Liver (tissue), 9 donors: ENCODE results near the gene ARSB. TPM values are rescaled to one million over a fixed set of nuclear protein-coding genes. Genes with fewer than 3 reads are reported as not detected.

ENCODE experiments used
- DNase-seq: peaks from one replicate; pipeline ENCODE4 v3.0.0-alpha.2; 2017; ENCODE audit warnings: low spot score
- H3K27ac ChIP-seq, 2 donors: one replicate each; pipeline ENCODE4 v1.7.0; 2013; ENCODE audit warnings: inconsistent platforms in 2 of 2, low read length in 2 of 2, control low read depth in 1 of 2, low read depth in 1 of 2, mild to moderate bottlenecking in 1 of 2
- H3K27me3 ChIP-seq, 4 donors: one replicate each; pipeline versions ENCODE4 v1.6.1 to v1.7.0; 2013; ENCODE audit warnings: low read length in 3 of 4, inconsistent platforms in 1 of 4, mild to moderate bottlenecking in 1 of 4, moderate library complexity in 1 of 4; ENCODE audit not compliant: control insufficient read depth in 4 of 4, insufficient read depth in 4 of 4
- H3K36me3 ChIP-seq, 4 donors: one replicate each; pipeline versions ENCODE4 v1.6.1 to v1.7.0; 2013; ENCODE audit warnings: low read length in 3 of 4, mild to moderate bottlenecking in 3 of 4, low read depth in 1 of 4, moderate library complexity in 1 of 4; ENCODE audit not compliant: control insufficient read depth in 4 of 4, insufficient read depth in 3 of 4
- H3K4me1 ChIP-seq, 4 donors: one replicate each; pipeline versions ENCODE4 v1.6.1 to v1.7.0; 2013; ENCODE audit warnings: low read length in 3 of 4, mild to moderate bottlenecking in 3 of 4, moderate library complexity in 1 of 4; ENCODE audit not compliant: control insufficient read depth in 4 of 4, insufficient read depth in 4 of 4
- H3K4me3 ChIP-seq, 3 donors: one replicate each; pipeline versions ENCODE4 v1.6.1 to v1.7.0; 2013; ENCODE audit warnings: low read length in 3 of 3, control low read depth in 1 of 3, low read depth in 1 of 3, mild to moderate bottlenecking in 1 of 3
- H3K9ac ChIP-seq, 2 donors: one replicate each; pipeline ENCODE4 v1.7.0; 2013; ENCODE audit warnings: low read length in 2 of 2, mild to moderate bottlenecking in 2 of 2, moderate library complexity in 2 of 2, control low read depth in 1 of 2, low read depth in 1 of 2
- H3K9me3 ChIP-seq, 4 donors: one replicate each; pipeline versions ENCODE4 v1.6.1 to v1.7.0; 2013; ENCODE audit warnings: low read length in 3 of 4; ENCODE audit not compliant: control insufficient read depth in 4 of 4
- ATF3 ChIP-seq: IDR thresholded peaks from 2 replicates; pipeline ENCODE4 v1.6.1; 2016; ENCODE audit warnings: antibody characterized with exemption
- CTCF ChIP-seq: fragments of 150-350 bp; IDR thresholded peaks from 2 replicates; pipeline ENCODE4 v1.5.1; 2017; ENCODE audit warnings: improper control_type of control experiment, low read depth, low read length; ENCODE audit not compliant: missing input control
- EGR1 ChIP-seq, 2 donors: IDR thresholded peaks; 2 replicates each; pipeline ENCODE4 v1.6.1; 2016 to 2018; ENCODE audit warnings: antibody characterized with exemption in 2 of 2, low read depth in 2 of 2
- FOXA1 ChIP-seq: IDR thresholded peaks from 2 replicates; pipeline ENCODE4 v1.6.1; 2016; ENCODE audit warnings: antibody characterized with exemption
- FOXA2 ChIP-seq: IDR thresholded peaks from 2 replicates; pipeline ENCODE4 v1.6.1; 2016; ENCODE audit warnings: antibody characterized with exemption
- GABPA ChIP-seq, 2 donors: IDR thresholded peaks in 1 of 2; conservative IDR thresholded peaks in 1 of 2; 2 replicates each; pipeline ENCODE4 v1.6.1; 2016; ENCODE audit warnings: antibody characterized with exemption in 2 of 2, mild to moderate bottlenecking in 1 of 2, moderate library complexity in 1 of 2
- HNF4A ChIP-seq, 2 donors: conservative IDR thresholded peaks; 2 replicates each; pipeline ENCODE4 v1.6.1; 2016; ENCODE audit warnings: antibody characterized with exemption in 2 of 2, mild to moderate bottlenecking in 2 of 2
- HNF4G ChIP-seq: IDR thresholded peaks from 2 replicates; pipeline ENCODE4 v1.6.1; 2016; ENCODE audit warnings: antibody characterized with exemption
- JUND ChIP-seq, 2 donors: IDR thresholded peaks; 2 replicates each; pipeline ENCODE4 v1.6.1; 2016; ENCODE audit warnings: antibody characterized with exemption in 2 of 2
- MAX ChIP-seq: IDR thresholded peaks from 2 replicates; pipeline ENCODE4 v1.6.1; 2016; ENCODE audit warnings: antibody characterized with exemption
- RAD21 ChIP-seq, 2 donors: IDR thresholded peaks; 2 replicates each; pipeline ENCODE4 v1.6.1; 2016; ENCODE audit warnings: antibody characterized with exemption in 2 of 2, mild to moderate bottlenecking in 2 of 2
- RXRA ChIP-seq, 2 donors: IDR thresholded peaks; 2 replicates each; pipeline ENCODE4 v1.6.1; 2017 to 2018; ENCODE audit warnings: antibody characterized with exemption in 2 of 2, mild to moderate bottlenecking in 1 of 2
- SP1 ChIP-seq: IDR thresholded peaks from 2 replicates; pipeline ENCODE4 v1.6.1; 2018; ENCODE audit warnings: antibody characterized with exemption, mild to moderate bottlenecking
- TAF1 ChIP-seq: conservative IDR thresholded peaks from 2 replicates; pipeline ENCODE4 v1.6.1; 2016; ENCODE audit warnings: antibody characterized with exemption, mild to moderate bottlenecking
- YY1 ChIP-seq: IDR thresholded peaks from 2 replicates; pipeline ENCODE4 v1.6.1; 2016; ENCODE audit warnings: antibody characterized with exemption, mild to moderate bottlenecking
- WGBS: extraction: QIAGEN DNeasy Blood & Tissue Kit; methylation state at CpG from one replicate; pipeline ENCODE4 v1.1.7; 2013; 5-methylcytosine and 5-hydroxymethylcytosine counted together
- polyA plus RNA-seq, 2 donors: library from polyadenylated mRNA; stranded (reverse) in 1 of 2; unstranded in 1 of 2; fragments of 200-250 nt in 1 of 2; fragments of >200 nt in 1 of 2; fragmentation: Nextera tagmentation in 1 of 2; extraction: Ambion mirVana in 1 of 2; gene quantifications; one replicate each; pipeline versions ENCODE4 v1.2.1 to v1.2.3, GENCODE V29; 2013 to 2015
- total RNA-seq, 2 donors: library from RNA; depleted of rRNA; stranded (reverse); fragments of >200 nt; gene quantifications; one replicate each; pipeline ENCODE4 v1.2.3, GENCODE V29; 2014
- TF ChIP-seq, protein P1 (sequence below): IDR thresholded peaks from 2 replicates; pipeline ENCODE4 v1.6.1; 2016; ENCODE audit warnings: antibody characterized with exemption
- TF ChIP-seq, protein P2 (sequence below): IDR thresholded peaks from 2 replicates; pipeline ENCODE4 v1.6.1; 2016; ENCODE audit warnings: antibody characterized with exemption, mild to moderate bottlenecking
- donor health status: healthy.
- donor health status: healthy.
- donor health status: healthy.
- donor health status: healthy.
- donor health status: healthy.

ARSB gene
- total and polyA plus RNA-seq, 4 donors = 3.5 to 26.2 (median 8.7) TPM

DNA sequence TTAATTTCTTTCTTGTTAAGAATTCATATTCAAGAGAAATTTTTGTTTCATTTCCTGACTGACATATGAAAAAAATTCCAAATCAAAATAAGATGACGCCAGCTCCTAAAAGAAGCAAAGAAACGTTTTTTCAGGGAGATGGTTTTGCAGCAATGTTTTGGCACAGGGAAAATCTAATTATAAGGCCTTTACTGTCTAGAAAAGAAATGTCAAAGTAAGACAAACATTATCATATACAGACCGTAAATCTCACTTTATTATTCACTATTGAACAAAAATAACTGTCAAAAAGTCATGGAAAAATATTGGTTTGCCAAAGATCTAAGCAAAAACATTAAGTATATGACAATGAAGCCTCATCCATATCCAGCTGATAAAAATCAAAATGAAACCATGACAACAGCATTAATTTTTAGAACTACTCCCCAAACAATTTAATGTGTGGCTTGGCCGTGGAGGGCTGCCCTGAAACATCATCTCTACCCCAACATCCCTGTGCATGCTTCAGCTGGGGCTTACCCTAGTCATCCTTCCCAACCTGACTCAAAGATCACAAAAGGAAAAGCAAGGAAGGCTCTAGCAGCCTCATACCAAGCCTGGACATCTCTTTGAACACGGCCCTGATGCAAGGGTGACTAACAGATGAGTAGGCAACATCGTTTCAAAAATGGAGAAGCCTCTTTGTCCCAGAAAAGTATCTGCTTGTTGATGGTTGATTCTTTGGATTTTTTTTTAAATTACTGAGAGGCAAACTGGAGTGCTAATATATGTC is 95.6 kb downstream of the ARSB start (continued):
- no peak for TF ChIP-seq FOXA2
- no peak for TF ChIP-seq GABPA (IDR thresholded peaks at IDR 0.05 in 1 of 2, conservative IDR thresholded peaks at IDR 0.05 in 1 of 2)
- TF ChIP-seq RXRA (IDR thresholded peaks at IDR 0.05) = no peak
- TF ChIP-seq, protein P1, sequence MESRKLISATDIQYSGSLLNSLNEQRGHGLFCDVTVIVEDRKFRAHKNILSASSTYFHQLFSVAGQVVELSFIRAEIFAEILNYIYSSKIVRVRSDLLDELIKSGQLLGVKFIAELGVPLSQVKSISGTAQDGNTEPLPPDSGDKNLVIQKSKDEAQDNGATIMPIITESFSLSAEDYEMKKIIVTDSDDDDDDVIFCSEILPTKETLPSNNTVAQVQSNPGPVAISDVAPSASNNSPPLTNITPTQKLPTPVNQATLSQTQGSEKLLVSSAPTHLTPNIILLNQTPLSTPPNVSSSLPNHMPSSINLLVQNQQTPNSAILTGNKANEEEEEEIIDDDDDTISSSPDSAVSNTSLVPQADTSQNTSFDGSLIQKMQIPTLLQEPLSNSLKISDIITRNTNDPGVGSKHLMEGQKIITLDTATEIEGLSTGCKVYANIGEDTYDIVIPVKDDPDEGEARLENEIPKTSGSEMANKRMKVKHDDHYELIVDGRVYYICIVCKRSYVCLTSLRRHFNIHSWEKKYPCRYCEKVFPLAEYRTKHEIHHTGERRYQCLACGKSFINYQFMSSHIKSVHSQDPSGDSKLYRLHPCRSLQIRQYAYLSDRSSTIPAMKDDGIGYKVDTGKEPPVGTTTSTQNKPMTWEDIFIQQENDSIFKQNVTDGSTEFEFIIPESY = no peak
- no peak for TF ChIP-seq TAF1

DNA sequence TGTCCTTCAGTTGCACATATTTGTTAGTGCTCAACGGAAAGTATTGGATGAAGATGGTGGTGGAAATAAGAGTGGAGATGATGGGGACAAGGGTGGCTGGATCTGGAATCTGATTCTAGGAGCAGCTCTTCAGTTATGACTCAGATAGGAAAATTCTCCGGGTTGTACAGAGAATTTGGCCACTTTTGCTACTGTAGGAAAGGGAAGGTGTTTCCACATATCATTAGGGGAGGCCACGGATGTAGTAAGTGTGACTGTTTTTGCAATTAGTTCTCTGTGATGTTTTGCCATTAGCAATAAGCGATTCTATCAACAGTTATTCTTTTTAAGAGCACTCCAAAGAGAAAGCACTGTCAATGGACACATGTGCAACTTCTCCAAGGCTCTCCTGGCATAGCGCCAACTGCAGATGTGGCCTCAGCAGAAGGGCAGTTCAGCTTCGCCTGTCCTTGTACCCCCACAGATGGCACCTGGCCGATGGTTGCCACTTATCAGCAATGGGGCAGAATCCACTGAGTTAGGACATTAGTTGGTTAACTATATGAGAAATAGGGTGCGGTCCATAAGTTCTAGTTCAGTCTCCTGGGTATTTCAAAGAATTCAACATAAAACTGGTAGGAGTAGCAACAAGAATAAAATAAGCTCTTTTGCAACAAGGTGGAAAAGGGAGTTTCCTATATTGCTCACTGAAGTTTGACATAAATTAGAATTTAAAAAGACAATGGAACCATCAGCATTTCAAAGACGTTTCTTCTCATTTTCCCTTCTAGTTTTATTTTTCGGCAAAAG is 96.3 kb downstream of the ARSB start:
- peaks cover 0 to 4% (median 1%) of the 10 kb centered on the region in 4 donors for H3K4me1 ChIP-seq
- no peaks in the 10 kb centered on the region for H3K9me3 ChIP-seq
- no peaks in the 10 kb centered on the region for H3K27me3 ChIP-seq
- no peak overlapping the region for H3K27ac ChIP-seq
- 92% methylated on average over 10 of the region's 10 CpGs for WGBS
- no peak for DNase-seq
- TF ChIP-seq MAX (no peak), HNF4A (conservative IDR thresholded peaks at IDR 0.05) (no peak), TAF1 (no peak), YY1 (no peak), CTCF (no peak), HNF4G (no peak), SP1 (no peak)
- no peak overlapping the region for H3K4me3 ChIP-seq
- H3K9ac ChIP-seq = no peak overlapping the region
- H3K36me3 ChIP-seq = no peaks in the 10 kb centered on the region

DNA sequence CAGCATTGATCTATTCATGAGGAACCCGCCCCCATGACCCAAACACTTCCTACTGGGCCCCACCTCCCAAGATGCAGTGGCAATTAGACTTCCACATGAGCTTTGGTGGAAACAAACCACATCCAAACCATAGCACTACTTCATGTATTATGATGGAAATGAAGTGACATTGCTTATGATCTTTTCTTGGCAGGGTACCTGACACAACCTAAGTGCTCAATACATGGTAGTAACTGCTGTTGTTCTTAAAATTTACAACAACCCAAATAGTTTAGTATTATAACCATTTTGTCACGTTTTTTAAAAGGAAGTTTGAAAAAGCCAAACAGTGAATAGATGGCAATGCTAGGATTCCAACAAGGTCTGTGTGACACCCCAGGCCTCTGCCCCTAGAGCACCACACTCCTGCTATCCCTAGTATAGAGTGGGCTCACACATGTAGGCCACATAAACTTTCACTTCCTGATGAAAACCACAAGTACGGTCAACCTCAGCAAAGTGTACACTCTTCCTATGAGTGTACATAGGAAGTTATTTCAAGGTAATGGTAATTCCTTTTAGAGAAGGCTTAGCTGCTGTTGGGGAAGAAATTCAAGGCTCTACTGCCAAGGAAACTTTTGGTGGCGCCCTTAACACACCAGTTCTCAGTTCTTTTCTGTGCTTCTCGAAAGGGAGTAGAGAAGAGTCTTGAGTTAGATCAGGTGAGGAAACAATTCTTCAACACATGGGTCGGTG is 97.6 kb downstream of the ARSB start:
- H3K27me3 ChIP-seq = no peaks in the 10 kb centered on the region
- 85% methylated on average over 6 of the region's 6 CpGs for WGBS
- DNase-seq = no peak
- no peak for TF ChIP-seq HNF4A (conservative IDR thresholded peaks at IDR 0.05)
- no peak for TF ChIP-seq FOXA1
- TF ChIP-seq RAD21 (IDR thresholded peaks at IDR 0.05) = no peak
- no peak for TF ChIP-seq MAX
- TF ChIP-seq ATF3 = no peak
- TF ChIP-seq, protein P2, sequence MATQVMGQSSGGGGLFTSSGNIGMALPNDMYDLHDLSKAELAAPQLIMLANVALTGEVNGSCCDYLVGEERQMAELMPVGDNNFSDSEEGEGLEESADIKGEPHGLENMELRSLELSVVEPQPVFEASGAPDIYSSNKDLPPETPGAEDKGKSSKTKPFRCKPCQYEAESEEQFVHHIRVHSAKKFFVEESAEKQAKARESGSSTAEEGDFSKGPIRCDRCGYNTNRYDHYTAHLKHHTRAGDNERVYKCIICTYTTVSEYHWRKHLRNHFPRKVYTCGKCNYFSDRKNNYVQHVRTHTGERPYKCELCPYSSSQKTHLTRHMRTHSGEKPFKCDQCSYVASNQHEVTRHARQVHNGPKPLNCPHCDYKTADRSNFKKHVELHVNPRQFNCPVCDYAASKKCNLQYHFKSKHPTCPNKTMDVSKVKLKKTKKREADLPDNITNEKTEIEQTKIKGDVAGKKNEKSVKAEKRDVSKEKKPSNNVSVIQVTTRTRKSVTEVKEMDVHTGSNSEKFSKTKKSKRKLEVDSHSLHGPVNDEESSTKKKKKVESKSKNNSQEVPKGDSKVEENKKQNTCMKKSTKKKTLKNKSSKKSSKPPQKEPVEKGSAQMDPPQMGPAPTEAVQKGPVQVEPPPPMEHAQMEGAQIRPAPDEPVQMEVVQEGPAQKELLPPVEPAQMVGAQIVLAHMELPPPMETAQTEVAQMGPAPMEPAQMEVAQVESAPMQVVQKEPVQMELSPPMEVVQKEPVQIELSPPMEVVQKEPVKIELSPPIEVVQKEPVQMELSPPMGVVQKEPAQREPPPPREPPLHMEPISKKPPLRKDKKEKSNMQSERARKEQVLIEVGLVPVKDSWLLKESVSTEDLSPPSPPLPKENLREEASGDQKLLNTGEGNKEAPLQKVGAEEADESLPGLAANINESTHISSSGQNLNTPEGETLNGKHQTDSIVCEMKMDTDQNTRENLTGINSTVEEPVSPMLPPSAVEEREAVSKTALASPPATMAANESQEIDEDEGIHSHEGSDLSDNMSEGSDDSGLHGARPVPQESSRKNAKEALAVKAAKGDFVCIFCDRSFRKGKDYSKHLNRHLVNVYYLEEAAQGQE = no peak
- TF ChIP-seq JUND (IDR thresholded peaks at IDR 0.05) = no peak
- TF ChIP-seq EGR1 (IDR thresholded peaks at IDR 0.05; ENCODE audit: low read depth in 2 of 2) = no peak
- TF ChIP-seq, protein P1 = no peak
- no peak for TF ChIP-seq YY1

More for the DNA sequence above, 97.6 kb downstream of the ARSB start:
- no peak overlapping the region for H3K4me3 ChIP-seq
- H3K9ac ChIP-seq = no peak overlapping the region
- H3K27ac ChIP-seq = no peak overlapping the region
- H3K9me3 ChIP-seq = no peaks in the 10 kb centered on the region
- no peaks in the 10 kb centered on the region for H3K36me3 ChIP-seq
- peaks cover 0 to 4% (median 1%) of the 10 kb centered on the region in 4 donors for H3K4me1 ChIP-seq
